ENCODE results near the gene FGF6. TPM values are rescaled to one million over a fixed set of nuclear protein-coding genes. Genes with fewer than 3 reads are reported as not detected.

FGF6 gene
- total RNA-seq, 4 donors from 2014 or later: not detected

GRCh38 chr12:4439736-4440135, 5.9 kb downstream of the FGF6 start:
- Histone ChIP-seq H3K36me3 (no peaks in the 10 kb centered on the region), H3K4me3 (no peak overlapping the region), H3K27ac (no peak overlapping the region), H3K27me3 (peaks cover 22% of the 10 kb centered on the region), H3K4me1 (no peaks in the 10 kb centered on the region), H3K9me3 (no peaks in the 10 kb centered on the region)
- 27% methylated on average over 5 of the region's 5 CpGs for whole genome bisulfite sequencing
- peak in 1 of 2 donors; percentile 35 for DNase-seq (ENCODE audit: low spot score in 2 of 2)
- no peak for TF ChIP-seq EP300 (IDR thresholded peaks at IDR 0.05)
- TF ChIP-seq POLR2A (IDR thresholded peaks at IDR 0.05): no peak
- no peak for TF ChIP-seq POLR2AphosphoS5 (IDR thresholded peaks at IDR 0.05)
- TF ChIP-seq, protein P1, sequence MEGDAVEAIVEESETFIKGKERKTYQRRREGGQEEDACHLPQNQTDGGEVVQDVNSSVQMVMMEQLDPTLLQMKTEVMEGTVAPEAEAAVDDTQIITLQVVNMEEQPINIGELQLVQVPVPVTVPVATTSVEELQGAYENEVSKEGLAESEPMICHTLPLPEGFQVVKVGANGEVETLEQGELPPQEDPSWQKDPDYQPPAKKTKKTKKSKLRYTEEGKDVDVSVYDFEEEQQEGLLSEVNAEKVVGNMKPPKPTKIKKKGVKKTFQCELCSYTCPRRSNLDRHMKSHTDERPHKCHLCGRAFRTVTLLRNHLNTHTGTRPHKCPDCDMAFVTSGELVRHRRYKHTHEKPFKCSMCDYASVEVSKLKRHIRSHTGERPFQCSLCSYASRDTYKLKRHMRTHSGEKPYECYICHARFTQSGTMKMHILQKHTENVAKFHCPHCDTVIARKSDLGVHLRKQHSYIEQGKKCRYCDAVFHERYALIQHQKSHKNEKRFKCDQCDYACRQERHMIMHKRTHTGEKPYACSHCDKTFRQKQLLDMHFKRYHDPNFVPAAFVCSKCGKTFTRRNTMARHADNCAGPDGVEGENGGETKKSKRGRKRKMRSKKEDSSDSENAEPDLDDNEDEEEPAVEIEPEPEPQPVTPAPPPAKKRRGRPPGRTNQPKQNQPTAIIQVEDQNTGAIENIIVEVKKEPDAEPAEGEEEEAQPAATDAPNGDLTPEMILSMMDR (IDR thresholded peaks at IDR 0.05): no peak

DNA sequence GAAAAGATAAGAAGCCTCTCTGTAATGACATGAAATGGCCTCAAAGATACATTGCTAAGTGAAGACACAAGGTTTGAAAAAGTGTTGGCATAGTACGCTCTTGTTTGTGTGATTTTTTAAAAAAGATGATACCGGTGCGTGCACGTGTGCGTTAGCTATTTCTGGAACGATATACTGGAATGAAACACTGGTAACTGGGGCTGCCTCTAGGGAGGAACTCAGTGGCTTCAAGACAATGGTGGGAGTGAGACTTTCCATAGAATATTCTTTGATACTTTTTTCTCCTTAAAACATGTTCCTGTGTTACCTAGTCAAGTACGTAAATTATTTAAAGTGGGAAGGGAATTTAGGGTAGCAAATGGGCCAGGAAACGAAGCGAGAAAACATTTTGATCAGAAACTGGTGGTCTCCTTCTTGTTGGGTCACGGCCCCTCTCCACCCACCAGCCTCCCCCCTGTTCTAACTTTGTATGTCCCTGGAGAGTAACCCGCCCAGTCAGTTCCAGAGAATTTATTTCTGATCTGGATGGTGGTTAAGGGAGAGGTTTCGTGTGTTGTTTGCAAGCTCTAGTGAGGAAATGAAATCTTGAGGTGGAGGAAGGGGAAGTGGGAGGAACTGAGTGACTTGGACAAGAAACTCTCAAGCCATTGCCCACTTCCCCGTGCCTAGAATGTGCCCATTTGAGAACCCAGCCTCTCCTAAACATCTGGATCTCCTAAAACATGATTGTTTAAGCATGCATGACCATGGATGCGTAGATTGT, 6.6 kb downstream of the FGF6 start:
- TF ChIP-seq POLR2AphosphoS5 (IDR thresholded peaks at IDR 0.05): no peak
- TF ChIP-seq EP300 (IDR thresholded peaks at IDR 0.05): no peak
- TF ChIP-seq, protein P1 (IDR thresholded peaks at IDR 0.05): no peak
- no peak for TF ChIP-seq POLR2A (IDR thresholded peaks at IDR 0.05)
- 66% methylated on average over 14 of the region's 14 CpGs for WGBS
- no peaks in the 10 kb centered on the region for H3K36me3 ChIP-seq
- DNase-seq (ENCODE audit: low spot score in 2 of 2): peak in 1 of 2 donors; percentile 38
- no peak overlapping the region for H3K4me3 ChIP-seq
- no peaks in the 10 kb centered on the region for H3K9me3 ChIP-seq
- H3K27ac ChIP-seq: no peak overlapping the region
- H3K27me3 ChIP-seq: peaks cover 22% of the 10 kb centered on the region
- no peaks in the 10 kb centered on the region for H3K4me1 ChIP-seq

GRCh38 chr12:4435537-4435936, 10.1 kb downstream of the FGF6 start:
- H3K4me1 ChIP-seq: no peaks in the 10 kb centered on the region

DNA sequence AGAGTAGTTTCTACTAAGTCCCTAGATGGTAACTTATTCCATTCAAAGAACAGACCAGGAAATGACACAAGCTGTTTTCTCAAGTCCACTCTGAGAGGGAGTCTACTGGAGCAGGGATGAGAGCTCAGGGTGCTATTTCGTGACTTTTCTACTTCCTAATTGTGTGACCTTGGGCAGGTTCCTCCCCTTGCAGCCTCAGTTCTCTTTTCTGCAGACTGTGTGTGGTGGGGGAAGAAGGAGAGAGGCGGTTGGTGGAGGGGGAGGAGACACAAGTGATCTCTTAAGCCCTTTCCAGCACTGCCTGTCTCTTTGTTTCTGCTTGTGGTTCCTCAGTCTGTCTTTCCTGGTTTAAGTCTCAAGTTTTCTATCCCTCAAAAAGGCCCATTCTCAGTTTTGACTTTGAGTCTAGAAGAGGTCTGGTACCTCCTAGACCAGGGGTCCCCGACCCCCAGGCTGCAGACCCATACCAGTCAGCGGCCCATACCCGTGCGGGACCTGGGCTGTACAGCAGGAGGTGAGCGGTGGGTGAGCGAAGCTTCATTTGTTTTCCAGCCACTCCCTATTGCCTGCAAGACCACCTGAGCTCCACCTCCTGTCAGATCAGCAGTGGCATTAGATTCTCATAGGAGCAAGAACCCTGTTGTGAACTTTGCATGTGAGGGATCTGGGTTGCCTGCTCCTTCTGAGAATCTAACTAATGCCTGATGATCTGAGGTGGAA, 10.7 kb downstream of the FGF6 start:
- no peaks in the 10 kb centered on the region for H3K36me3 ChIP-seq
- H3K9me3 ChIP-seq: no peaks in the 10 kb centered on the region
- peaks cover 21% of the 10 kb centered on the region for H3K27me3 ChIP-seq
- H3K27ac ChIP-seq: no peak overlapping the region
- peak in 1 of 2 donors; percentile 55 for DNase-seq (ENCODE audit: low spot score in 2 of 2)
- TF ChIP-seq, protein P1 (IDR thresholded peaks at IDR 0.05): no peak
- TF ChIP-seq POLR2A (IDR thresholded peaks at IDR 0.05) (no peak), POLR2AphosphoS5 (IDR thresholded peaks at IDR 0.05) (no peak), EP300 (IDR thresholded peaks at IDR 0.05) (no peak)
- 78% methylated on average over 8 of the region's 8 CpGs for WGBS
- no peak overlapping the region for H3K4me3 ChIP-seq
- H3K4me1 ChIP-seq: no peaks in the 10 kb centered on the region

More at GRCh38 chr12:4435537-4435936, 10.1 kb downstream of the FGF6 start:
- Histone ChIP-seq H3K4me3 (no peak overlapping the region), H3K36me3 (no peaks in the 10 kb centered on the region), H3K9me3 (no peaks in the 10 kb centered on the region), H3K27me3 (peaks cover 21% of the 10 kb centered on the region), H3K27ac (no peak overlapping the region)
- TF ChIP-seq POLR2A (IDR thresholded peaks at IDR 0.05) (no peak), EP300 (IDR thresholded peaks at IDR 0.05) (no peak), POLR2AphosphoS5 (IDR thresholded peaks at IDR 0.05) (no peak)
- TF ChIP-seq, protein P1 (IDR thresholded peaks at IDR 0.05): no peak
- 70% methylated on average over 6 of the region's 6 CpGs for WGBS
- DNase-seq (ENCODE audit: low spot score in 2 of 2): no peak

DNA sequence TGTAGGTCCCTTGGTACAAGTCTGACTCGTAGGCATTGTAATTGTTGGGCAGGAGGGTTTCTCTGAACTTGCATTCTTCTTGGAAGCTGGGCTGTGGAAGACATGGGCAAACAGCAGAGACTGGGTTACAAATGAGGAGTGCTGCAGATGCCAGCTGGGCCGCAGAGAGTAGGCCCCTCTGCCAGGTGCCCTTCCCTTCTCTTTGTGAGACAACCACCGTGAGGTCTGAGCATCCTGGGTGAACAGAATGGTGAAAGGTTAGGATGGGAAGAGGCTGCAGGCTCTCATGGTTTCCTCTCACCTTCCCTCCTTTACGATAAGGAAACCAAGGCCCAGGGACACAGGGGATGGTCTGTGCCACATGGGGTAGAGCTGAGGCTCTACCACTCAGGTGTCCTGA, 11.3 kb downstream of the FGF6 start:
- peaks cover 21% of the 10 kb centered on the region for H3K27me3 ChIP-seq
- WGBS: 82% methylated on average over 4 of the region's 4 CpGs
- TF ChIP-seq, protein P1 (IDR thresholded peaks at IDR 0.05): no peak
- TF ChIP-seq POLR2A (IDR thresholded peaks at IDR 0.05) (no peak), EP300 (IDR thresholded peaks at IDR 0.05) (no peak), POLR2AphosphoS5 (IDR thresholded peaks at IDR 0.05) (no peak)
- no peaks in the 10 kb centered on the region for H3K9me3 ChIP-seq
- H3K4me1 ChIP-seq: no peaks in the 10 kb centered on the region
- H3K4me3 ChIP-seq: no peak overlapping the region
- peak in 1 of 2 donors; percentile 38 for DNase-seq (ENCODE audit: low spot score in 2 of 2)
- H3K36me3 ChIP-seq: no peaks in the 10 kb centered on the region
- H3K27ac ChIP-seq: no peak overlapping the region
